Measurements from ENCODE around the gene BARHL2.

The BARHL2 gene

GRCh38 chr1:90708826-90709225 is 8.3 kb downstream of the BARHL2 start:
- no peak for DNase-seq

DNA sequence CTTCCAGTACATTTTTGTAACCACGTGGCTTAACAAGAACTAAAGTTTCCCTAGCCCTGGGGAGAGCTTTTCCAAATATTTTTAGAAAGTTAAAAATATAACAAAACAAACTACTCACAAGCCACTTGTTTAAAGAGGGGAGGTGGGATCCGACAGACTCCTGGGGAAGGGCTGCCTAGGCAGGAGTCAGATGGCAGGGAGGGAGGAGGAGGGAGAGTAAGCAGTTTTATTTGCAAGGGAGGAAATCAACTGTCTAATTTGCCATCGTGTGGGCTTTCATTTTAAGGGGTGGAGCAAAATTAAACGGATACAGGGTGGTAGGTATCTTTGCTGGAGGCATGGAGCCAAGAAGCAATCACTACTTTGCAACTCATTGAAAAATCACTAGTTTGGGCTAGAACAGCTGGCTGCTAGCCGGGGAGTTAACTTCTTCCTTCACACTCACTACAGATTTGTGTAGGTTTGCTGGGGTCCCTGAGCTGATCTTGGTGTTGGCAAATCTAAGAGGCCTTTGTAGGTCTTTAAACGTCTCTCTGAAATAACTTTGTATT is 8.8 kb downstream of the BARHL2 start:
- DNase-seq: no peak

DNA sequence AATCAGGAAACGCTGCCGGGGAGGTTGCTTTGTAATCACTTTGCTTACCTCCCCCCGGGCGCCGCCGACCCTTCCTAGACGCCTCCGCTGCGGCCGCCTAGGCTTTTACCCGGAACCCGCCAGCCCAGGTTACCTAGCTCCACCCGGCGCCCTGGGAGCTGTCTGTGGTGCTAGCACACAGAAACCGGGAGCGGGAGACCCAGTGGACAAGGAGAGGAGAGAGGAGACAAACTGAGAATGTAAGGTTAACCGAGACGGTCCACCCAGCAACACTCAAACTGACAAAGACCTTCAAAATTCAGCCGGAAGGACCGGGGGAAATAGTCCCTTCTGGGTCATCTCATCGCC is 9.8 kb downstream of the BARHL2 start:
- no peak for DNase-seq

GRCh38 chr1:90706437-90707362 is 10.4 kb downstream of the BARHL2 start:
- no peak for DNase-seq

DNA sequence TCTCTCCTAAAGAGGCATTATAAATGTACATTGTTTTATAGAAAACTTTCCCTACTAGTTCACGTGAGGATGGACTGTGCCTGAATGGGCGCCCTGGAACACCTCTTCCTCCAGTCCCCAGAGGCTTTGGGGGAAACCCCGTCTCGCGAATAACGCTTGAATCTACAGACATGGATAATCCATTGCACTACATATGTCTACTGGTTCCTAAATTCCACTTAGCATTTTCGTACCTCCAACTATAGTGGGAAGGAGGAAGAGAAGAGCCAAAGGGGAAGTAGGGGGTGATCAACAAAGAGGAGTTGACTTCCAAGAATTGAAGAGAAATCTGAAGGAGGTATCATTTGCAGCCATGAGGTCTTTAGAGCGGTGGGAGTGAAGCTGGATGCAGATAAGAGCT is 11.1 kb downstream of the BARHL2 start:
- no peak for DNase-seq

DNA sequence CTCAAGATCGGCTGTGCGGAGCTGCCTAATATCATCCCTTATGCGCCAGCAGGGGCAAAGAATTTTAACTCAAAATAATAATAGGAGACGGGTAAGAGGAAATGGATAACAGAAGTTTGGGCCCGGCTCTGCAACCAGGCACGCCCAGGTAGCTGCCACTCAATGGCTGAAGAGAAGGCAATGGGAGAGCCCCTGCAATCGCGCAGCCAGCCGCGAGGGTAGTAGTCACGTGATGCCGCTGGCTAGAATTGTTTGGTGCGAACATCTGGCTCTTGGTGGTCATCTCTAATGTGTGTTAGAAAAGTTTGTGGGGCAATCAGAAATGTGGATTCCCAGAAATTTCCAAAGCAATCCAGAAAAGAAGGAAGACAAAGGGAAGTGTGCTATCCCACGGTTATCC is 12.3 kb downstream of the BARHL2 start:
- DNase-seq: no peak

DNA sequence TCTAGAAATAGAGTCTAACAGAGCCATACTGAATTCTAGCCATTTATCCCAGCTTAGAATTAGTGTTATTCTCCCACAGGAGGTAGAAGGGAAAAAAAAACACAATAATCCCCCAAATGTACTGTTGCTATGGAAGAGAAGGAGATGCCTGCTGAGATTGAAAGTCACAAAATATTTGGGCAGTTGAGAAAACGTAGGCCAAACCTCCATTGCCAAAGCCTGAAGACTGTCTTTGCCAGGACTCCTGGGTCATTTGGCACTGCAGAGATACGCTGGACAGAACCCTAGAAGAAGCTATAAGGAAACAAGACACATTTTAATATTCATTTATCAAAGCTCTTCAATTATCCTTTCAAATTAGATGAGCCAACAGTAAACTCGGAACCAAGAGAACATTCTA is 22.3 kb downstream of the BARHL2 start:
- no peak for DNase-seq

- no peak for DNase-seq
Observed at GRCh38 chr1:90687747-90688146, 29.4 kb downstream of the BARHL2 start.

- no peak for DNase-seq
Observed at GRCh38 chr1:90675161-90675847, 41.8 kb downstream of the BARHL2 start.

DNA sequence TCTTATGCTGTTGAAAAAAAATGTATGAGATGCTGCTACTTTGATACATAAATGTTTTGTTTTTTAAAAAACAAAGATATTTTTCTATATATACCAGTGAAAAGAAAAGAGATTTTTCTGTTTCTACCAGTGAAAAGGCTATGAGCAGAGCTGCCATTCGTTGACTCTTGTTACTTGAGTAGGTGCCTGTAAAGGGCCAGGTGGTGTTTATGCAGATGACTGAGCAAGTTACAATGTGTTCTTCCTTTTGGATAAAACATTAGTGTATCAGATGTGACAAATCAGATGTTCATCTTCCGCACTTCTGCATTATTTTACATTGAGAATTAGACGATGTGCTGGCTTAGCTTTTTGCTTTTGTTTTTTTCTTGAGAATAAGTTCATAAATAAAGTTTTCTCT is 45.4 kb downstream of the BARHL2 start:
- peak; percentile 83 for DNase-seq

DNA sequence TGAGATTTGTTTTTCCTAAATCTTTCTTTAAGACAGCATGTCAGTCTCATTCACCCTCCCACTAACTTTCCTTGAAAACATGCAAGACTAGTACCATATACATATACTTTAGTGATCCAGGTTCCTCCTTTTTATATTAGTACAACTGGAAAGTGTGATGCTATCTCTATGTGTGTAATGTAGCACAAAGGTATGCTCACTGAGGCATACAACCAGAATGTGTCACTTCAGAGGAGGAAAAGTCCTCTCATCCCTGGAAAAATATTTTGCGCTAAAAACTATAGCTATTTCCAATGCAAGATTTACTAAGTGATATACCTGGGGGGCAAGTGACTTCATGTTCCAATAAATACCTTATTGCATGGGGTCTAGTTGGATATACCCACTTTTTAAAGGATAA is 45.9 kb downstream of the BARHL2 start:
- DNase-seq: peak; percentile 20
